Measurements from ENCODE around the gene CLRN2. TPM values are rescaled to one million over a fixed set of nuclear protein-coding genes. Genes with fewer than 3 reads are reported as not detected.

Gene CLRN2
- total and polyA plus RNA-seq, 9 of the 15 experiments (the other 6 are each of a cell fraction or from before 2014, with no cell fraction given), result not detected

- TF ChIP-seq ELK1 (CRISPR knock-in tag; IDR thresholded peaks at IDR 0.05), result no peak
- no peak for TF ChIP-seq TRIM28 (IDR thresholded peaks at IDR 0.05)
- no peak; the same call in none of the 2 replicates for TF ChIP-seq MGA (IDR thresholded peaks at IDR 0.05)
- no peak for TF ChIP-seq GTF2E2 (tag; IDR thresholded peaks at IDR 0.05)
- TF ChIP-seq MNT (conservative IDR thresholded peaks at IDR 0.05), result no peak; a peak in 1 of 4 replicates
- TF ChIP-seq ZNF699 (CRISPR knock-in tag; IDR thresholded peaks at IDR 0.05; ENCODE audit: insufficient replicate concordance), result no peak
- no peak for TF ChIP-seq FOXJ3 (CRISPR knock-in tag; IDR thresholded peaks at IDR 0.05)
- peak; percentile 37 for TF ChIP-seq TBP (optimal IDR thresholded peaks at IDR 0.05; ENCODE audit: low read depth, low read length)
- no peak for TF ChIP-seq FOXA3 (CRISPR knock-in tag; conservative IDR thresholded peaks at IDR 0.05 in 1 of 2, IDR thresholded peaks at IDR 0.05 in 1 of 2)
- no peak for TF ChIP-seq KDM1A (IDR thresholded peaks at IDR 0.05)
- no peak for TF ChIP-seq TCF7 (IDR thresholded peaks at IDR 0.05; ENCODE audit: borderline replicate concordance)
- TF ChIP-seq CBFA2T3 (IDR thresholded peaks at IDR 0.05), result no peak
Observed at GRCh38 chr4:17511950-17512795, 2.8 kb upstream of the CLRN2 start, which contains the start of gene QDPR (continued).

Data from K562 (cell line).